ENCODE data around the gene RAB9A. TPM values are rescaled to one million over a fixed set of nuclear protein-coding genes. Genes with fewer than 3 reads are reported as not detected.
A peak's percentile ranks its signal among the peaks of the same experiment; 100 is the strongest.

RAB9A gene
- total RNA-seq, 1 experiment from 2014 or later: 29.5 TPM

DNA sequence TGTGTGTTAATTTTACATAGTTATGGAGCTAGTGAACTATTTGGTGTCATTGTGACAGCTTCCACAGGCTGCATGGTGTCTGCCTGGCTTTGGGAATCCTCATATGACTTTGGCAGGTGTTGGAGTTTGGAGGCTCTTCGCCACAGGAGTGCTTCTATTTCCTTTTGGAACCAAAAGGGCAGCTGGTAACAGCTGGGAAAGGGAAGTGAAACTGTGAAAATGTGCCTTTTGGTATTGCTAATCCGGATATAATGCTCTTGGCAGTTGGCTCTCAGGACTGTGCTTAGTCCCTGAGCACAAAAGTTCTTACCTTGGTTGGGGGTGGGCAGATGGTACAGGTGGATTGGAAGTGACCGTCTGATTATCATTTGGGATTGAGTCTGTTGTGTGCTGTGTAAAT, 63.7 kb downstream of the RAB9A start:
- Histone ChIP-seq H3K27ac (ENCODE audit: low read length) (peak overlapping the region; percentile 98), H3K4me3 (ENCODE audit: low read length) (no peak overlapping the region), H3K9me3 (ENCODE audit: low read length) (no peaks in the 10 kb centered on the region), H3K4me1 (ENCODE audit: insufficient read depth, low read length) (peaks cover 24% of the 10 kb centered on the region), H3K9ac (ENCODE audit: low read length) (peak overlapping the region; percentile 68), H3K79me2 (ENCODE audit: low read length) (peaks cover 7% of the 10 kb centered on the region; the same call in 1 of the 2 replicates), H3K9me2 (replicated peaks; ENCODE audit: low read length) (no peaks in the 10 kb centered on the region), H3K27me3 (ENCODE audit: low read length) (no peaks in the 10 kb centered on the region), H2AFZ (ENCODE audit: low read length) (no peak overlapping the region), H3F3A (ENCODE audit: low read length, unreplicated experiment) (no peaks in the 10 kb centered on the region), H3K4me2 (ENCODE audit: low read length) (peak overlapping the region; percentile 41), H4K20me1 (ENCODE audit: low read length) (no peaks in the 10 kb centered on the region), H3K36me3 (ENCODE audit: low read depth, low read length) (peaks cover 33% of the 10 kb centered on the region)
- no peak for ATAC-seq
- TF ChIP-seq EZH2phosphoT487 (IDR thresholded peaks at IDR 0.05; ENCODE audit: borderline replicate concordance, low read length) (no peak), EZH2 (IDR thresholded peaks at IDR 0.05; ENCODE audit: low read length, unreplicated experiment) (no peak)
- TF ChIP-seq, protein P1, sequence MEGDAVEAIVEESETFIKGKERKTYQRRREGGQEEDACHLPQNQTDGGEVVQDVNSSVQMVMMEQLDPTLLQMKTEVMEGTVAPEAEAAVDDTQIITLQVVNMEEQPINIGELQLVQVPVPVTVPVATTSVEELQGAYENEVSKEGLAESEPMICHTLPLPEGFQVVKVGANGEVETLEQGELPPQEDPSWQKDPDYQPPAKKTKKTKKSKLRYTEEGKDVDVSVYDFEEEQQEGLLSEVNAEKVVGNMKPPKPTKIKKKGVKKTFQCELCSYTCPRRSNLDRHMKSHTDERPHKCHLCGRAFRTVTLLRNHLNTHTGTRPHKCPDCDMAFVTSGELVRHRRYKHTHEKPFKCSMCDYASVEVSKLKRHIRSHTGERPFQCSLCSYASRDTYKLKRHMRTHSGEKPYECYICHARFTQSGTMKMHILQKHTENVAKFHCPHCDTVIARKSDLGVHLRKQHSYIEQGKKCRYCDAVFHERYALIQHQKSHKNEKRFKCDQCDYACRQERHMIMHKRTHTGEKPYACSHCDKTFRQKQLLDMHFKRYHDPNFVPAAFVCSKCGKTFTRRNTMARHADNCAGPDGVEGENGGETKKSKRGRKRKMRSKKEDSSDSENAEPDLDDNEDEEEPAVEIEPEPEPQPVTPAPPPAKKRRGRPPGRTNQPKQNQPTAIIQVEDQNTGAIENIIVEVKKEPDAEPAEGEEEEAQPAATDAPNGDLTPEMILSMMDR (conservative IDR thresholded peaks at IDR 0.05; ENCODE audit: low read depth, low read length): no peak
- intact Hi-C loops (cut with micrococcal nuclease): loop anchor here (10.0 kb wide), 1 partner anchor 182 kb away; no protein-coding TSS in a partner anchor
- CTCF ChIA-PET: no interaction called here
- DNase-seq: no peak
- BruUV-seq (replicated peaks): no TSS peak
- POLR2A ChIA-PET (ENCODE audit: unreplicated experiment): no interaction called here

GRCh38 chrX:13754765-13755164, 65.8 kb downstream of the RAB9A start:
- no peak overlapping the region for H3K9ac ChIP-seq (ENCODE audit: low read length)
- no peaks in the 10 kb centered on the region for H3K9me3 ChIP-seq (ENCODE audit: low read length)
- H3K9me2 ChIP-seq (replicated peaks; ENCODE audit: low read length): no peaks in the 10 kb centered on the region
- H3K79me2 ChIP-seq (ENCODE audit: low read length): peaks cover 7% of the 10 kb centered on the region; the same call in 1 of the 2 replicates
- no peaks in the 10 kb centered on the region for H3K27me3 ChIP-seq (ENCODE audit: low read length)
- ChIA-PET POLR2A (ENCODE audit: unreplicated experiment) (no interaction called here), CTCF (no interaction called here)
- DNase-seq: no peak
- peaks cover 22% of the 10 kb centered on the region for H3K4me1 ChIP-seq (ENCODE audit: insufficient read depth, low read length)
- ATAC-seq: no peak
- H4K20me1 ChIP-seq (ENCODE audit: low read length): no peaks in the 10 kb centered on the region
- no peaks in the 10 kb centered on the region for H3F3A ChIP-seq (ENCODE audit: low read length, unreplicated experiment)
- no peak overlapping the region for H2AFZ ChIP-seq (ENCODE audit: low read length)
- H3K27ac ChIP-seq (ENCODE audit: low read length): no peak overlapping the region
- no peak overlapping the region for H3K4me3 ChIP-seq (ENCODE audit: low read length)
- intact Hi-C loops (cut with micrococcal nuclease): loop anchor here (10.0 kb wide), 1 partner anchor 180 kb away; no protein-coding TSS in a partner anchor
- BruUV-seq (replicated peaks): no TSS peak
- TF ChIP-seq, protein P1 (conservative IDR thresholded peaks at IDR 0.05; ENCODE audit: low read depth, low read length): no peak
- TF ChIP-seq EZH2phosphoT487 (IDR thresholded peaks at IDR 0.05; ENCODE audit: borderline replicate concordance, low read length) (no peak), EZH2 (IDR thresholded peaks at IDR 0.05; ENCODE audit: low read length, unreplicated experiment) (no peak)
- no peak overlapping the region for H3K4me2 ChIP-seq (ENCODE audit: low read length)
- H3K36me3 ChIP-seq (ENCODE audit: low read depth, low read length): peaks cover 37% of the 10 kb centered on the region

- Histone ChIP-seq H3K4me1 (ENCODE audit: insufficient read depth, low read length) (peaks cover 22% of the 10 kb centered on the region), H3K9me2 (replicated peaks; ENCODE audit: low read length) (no peaks in the 10 kb centered on the region), H3K4me2 (ENCODE audit: low read length) (no peak overlapping the region), H3F3A (ENCODE audit: low read length, unreplicated experiment) (no peaks in the 10 kb centered on the region), H3K27ac (ENCODE audit: low read length) (no peak overlapping the region), H3K27me3 (ENCODE audit: low read length) (no peaks in the 10 kb centered on the region), H3K36me3 (ENCODE audit: low read depth, low read length) (peaks cover 37% of the 10 kb centered on the region), H3K9ac (ENCODE audit: low read length) (no peak overlapping the region), H3K4me3 (ENCODE audit: low read length) (no peak overlapping the region), H2AFZ (ENCODE audit: low read length) (no peak overlapping the region), H3K9me3 (ENCODE audit: low read length) (no peaks in the 10 kb centered on the region), H4K20me1 (ENCODE audit: low read length) (no peaks in the 10 kb centered on the region), H3K79me2 (ENCODE audit: low read length) (peaks cover 7% of the 10 kb centered on the region; the same call in 1 of the 2 replicates)
- intact Hi-C loops (cut with micrococcal nuclease): loop anchor here (10.0 kb wide), 1 partner anchor 180 kb away; no protein-coding TSS in a partner anchor
- ChIA-PET POLR2A (ENCODE audit: unreplicated experiment) (no interaction called here), CTCF (no interaction called here)
- DNase-seq (no peak), ATAC-seq (no peak)
- BruUV-seq (replicated peaks): no TSS peak
- TF ChIP-seq EZH2 (IDR thresholded peaks at IDR 0.05; ENCODE audit: low read length, unreplicated experiment) (no peak), EZH2phosphoT487 (IDR thresholded peaks at IDR 0.05; ENCODE audit: borderline replicate concordance, low read length) (no peak)
- TF ChIP-seq, protein P1 (conservative IDR thresholded peaks at IDR 0.05; ENCODE audit: low read depth, low read length): no peak
These were observed 66.3 kb downstream of the RAB9A start for GRCh38 chrX:13755254-13755653.

All from PC-3 (cell line).